GM20431 (cell line): ENCODE results near the gene DOC2A.

Source experiments
- in situ Hi-C: fragments of 300-500 bp; cut with MseI, MboI; formaldehyde crosslinking; loops from one replicate; pipeline ENCODE4 v1.15.0; 2020; ENCODE audit warnings: low sequenced_read_pairs; ENCODE audit not compliant: unreplicated experiment

Gene DOC2A

GRCh38 chr16:30028438-30029076 is 17.7 kb upstream of the DOC2A start:
- in situ Hi-C loops: no loop called here

DNA sequence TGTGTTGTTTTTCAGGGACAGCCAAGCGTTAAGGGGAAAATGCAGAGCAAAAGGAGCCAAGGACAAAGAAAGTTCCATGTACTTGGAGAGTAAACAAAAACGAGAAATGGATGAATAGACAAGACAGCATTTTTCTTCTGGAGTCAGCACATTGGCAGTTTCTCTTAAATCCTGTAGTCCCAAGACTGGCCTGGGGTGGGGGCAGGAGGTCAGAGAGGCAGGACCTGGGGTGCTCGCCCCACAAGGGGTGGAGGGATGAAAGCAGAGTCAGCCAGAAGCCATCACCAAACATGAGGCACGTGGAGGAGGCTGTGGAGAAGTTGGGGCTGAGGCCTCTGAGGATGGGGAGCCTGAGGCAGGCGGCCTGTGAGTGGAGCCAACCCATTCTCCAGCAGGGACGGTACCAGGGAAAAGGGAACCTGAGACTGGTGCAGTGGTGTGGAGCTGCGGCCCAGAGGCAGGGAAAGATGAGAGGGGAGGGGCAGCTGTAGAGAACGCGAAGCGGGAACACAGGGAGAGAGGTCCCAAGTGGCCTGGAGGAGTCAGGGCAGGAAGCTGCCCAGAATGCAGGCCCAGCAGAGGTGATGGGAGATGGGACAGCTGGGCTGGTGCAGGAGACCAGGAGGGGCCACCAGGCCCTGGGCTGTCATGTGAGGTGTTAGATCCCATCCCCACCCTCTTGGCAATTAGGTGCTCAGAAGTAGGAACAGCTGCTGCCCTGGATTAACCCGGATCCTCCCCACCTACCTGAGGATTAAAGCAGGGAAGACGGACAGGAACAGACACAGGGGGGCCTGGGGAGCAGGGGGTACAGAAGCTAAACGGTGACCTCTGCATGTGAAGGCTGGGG is 17.0 kb upstream of the DOC2A start:
- in situ Hi-C loops: no loop called here

- in situ Hi-C loops: no loop called here
Measured at GRCh38 chr16:30026449-30026848, 15.6 kb upstream of the DOC2A start.

- in situ Hi-C loops: no loop called here
Measured at GRCh38 chr16:30025574-30025973, 14.7 kb upstream of the DOC2A start.

DNA sequence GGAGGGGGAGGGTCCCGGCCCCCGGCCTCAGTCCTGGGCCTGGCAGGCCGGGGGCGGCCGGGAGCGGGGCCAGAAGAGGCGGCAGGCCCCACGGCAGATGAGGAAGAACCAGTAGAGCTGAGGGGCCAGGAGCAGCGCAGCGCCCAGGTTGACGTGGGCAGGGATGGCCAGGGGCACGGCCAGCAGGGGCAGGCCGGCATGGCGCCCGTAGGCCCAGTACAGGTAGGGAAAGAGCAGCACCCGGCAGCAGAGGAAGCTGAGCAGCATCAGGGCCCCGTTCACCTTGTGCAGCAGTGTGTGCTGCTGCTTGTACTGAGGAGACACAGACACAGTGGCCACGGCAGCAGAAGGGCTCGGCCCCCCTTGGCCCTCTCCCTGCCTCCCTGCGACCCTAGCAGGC is 14.3 kb upstream of the DOC2A start:
- in situ Hi-C loops: no loop called here

DNA sequence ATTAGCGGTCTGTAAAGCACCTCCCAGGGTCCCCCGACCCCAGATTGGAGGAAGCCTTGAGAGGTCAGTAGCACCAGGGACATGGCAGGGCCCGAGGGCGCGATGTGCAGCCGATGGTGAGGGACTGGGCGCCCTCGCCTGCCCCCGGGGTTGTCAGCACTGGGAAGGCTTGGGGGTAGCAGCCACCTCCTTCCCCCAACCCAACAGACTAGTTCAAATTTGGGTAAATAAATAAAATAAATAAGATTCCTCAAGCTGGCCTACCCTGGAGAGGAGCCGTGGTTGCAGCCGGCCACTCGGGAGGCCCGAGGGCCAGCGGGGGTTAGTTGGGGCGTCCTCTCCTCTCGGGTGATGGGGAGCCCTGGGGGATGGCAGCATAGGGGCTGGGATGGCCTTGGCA is 13.6 kb upstream of the DOC2A start:
- in situ Hi-C loops: loop anchor here (25.0 kb wide), 2 partner anchors 187 to 337 kb away; partner anchors contain the start of gene QPRT

DNA sequence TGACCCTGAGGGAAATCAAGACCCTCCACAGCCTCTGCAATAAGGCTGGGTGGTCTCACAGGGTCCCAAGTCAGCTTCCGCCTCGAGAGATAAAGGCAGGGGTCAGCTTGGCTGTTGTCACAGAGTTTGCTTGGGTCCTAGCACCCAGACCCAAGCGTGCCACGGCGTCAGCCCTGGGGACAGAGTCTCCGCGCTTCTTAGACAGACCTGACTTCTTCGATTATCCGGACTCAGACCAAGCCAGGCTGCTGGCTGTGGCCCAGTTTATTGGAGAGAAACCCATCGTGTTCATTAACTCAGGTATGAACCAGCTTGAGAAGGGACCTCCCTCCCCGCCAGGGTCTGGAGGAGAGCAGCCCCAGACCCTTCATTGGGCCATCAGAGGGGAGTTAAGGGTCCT is 12.8 kb upstream of the DOC2A start:
- in situ Hi-C loops: loop anchor here (25.0 kb wide), 2 partner anchors 186 to 336 kb away; partner anchors contain the start of gene QPRT

DNA sequence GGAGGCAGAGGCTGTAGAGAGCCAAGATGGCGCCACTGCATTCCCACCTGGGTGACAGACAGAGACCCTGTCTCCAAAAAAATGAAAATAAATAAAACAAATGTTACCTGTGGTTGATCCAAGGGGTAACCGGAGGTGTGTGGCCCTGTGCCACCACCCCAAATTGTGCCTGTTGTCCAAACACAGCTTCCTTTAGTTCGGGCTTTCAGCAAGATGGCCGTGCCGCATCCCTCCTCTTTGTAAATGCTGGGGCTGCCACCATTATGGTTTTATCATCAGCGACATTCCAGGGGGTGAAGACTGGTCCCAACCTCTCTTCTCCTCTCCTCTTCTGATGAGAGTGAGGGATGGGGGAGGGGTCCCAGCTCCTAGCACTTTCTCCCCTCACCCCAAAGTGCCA is 12.1 kb upstream of the DOC2A start, which contains the start of gene C16orf92:
C16orf92 (plus strand) TSS at position 312 of the 400 bp plus-strand sequence. CDS start 143 bp downstream, outside the sequence.
- in situ Hi-C loops: loop anchor here (25.0 kb wide), 2 partner anchors 186 to 336 kb away; partner anchors contain the start of gene QPRT

DNA sequence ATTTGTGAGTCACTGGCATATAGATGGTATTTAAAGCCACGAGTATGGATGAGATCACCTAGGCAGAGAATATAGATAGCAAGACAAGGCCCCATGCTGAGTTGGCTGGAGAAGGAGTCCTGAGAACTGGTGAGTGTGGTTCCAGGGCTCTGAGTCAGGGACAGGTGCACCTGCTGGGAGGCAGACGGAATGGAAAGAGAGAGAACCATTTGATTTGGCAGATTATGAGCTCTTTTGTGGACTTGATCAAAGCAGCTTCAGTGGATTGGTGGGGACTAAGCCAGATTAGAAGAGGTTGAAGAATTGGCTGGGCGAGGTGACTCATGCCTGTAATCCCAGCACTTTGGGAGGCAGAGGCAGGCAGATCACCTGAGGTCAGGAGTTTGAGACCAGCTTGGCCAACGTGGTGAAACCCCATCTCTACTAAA is 7.9 kb upstream of the DOC2A start:
- in situ Hi-C loops: loop anchor here (25.0 kb wide), 2 partner anchors 181 to 331 kb away; partner anchors contain the start of gene QPRT

DNA sequence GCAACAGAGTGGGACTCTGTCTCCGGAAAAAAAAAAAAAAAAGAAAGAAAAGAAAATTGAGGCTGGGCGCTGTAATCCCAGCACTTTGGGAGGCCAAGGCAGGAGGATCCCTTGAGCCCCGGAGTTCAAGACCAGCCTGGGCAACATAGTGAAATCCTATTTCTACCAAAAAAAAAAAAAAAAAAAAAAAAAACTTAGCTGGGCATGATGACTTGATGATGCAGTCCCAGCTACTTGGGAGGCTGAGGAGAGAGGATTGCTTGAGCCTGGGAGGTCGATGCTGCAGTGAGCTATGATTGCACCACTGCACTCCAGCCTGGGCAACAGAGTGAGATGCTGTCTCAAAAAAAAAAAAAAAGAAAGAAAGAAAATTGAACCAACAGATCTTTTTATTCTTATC is 7.1 kb upstream of the DOC2A start:
- in situ Hi-C loops: loop anchor here (25.0 kb wide), 2 partner anchors 181 to 331 kb away; partner anchors contain the start of gene QPRT

DNA sequence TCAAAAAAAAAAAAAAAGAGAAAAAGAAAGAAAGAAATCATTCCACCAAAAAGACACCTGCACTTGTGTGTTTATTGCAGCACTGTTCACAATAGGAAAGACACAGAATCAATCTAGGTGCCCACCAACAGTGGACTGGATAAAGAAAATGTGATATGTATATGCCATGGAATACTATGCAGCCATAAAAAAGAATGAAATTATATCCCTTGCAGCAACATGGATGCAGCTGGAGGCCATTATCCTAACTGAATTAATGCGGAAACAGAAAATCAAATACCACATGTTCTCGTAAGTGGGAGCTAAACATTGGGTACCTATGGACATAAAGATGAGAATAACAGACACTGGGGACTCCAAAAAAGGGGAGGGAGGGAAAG is 6.4 kb upstream of the DOC2A start:
- in situ Hi-C loops: loop anchor here (25.0 kb wide), 2 partner anchors 180 to 330 kb away; partner anchors contain the start of gene QPRT

GRCh38 chr16:30016555-30017276 is 5.9 kb upstream of the DOC2A start:
- in situ Hi-C loops: loop anchor here (25.0 kb wide), 2 partner anchors 179 to 329 kb away; partner anchors contain the start of gene QPRT

GRCh38 chr16:30015450-30015849 is 4.6 kb upstream of the DOC2A start:
- in situ Hi-C loops: loop anchor here (25.0 kb wide), 2 partner anchors 178 to 328 kb away; partner anchors contain the start of gene QPRT

DNA sequence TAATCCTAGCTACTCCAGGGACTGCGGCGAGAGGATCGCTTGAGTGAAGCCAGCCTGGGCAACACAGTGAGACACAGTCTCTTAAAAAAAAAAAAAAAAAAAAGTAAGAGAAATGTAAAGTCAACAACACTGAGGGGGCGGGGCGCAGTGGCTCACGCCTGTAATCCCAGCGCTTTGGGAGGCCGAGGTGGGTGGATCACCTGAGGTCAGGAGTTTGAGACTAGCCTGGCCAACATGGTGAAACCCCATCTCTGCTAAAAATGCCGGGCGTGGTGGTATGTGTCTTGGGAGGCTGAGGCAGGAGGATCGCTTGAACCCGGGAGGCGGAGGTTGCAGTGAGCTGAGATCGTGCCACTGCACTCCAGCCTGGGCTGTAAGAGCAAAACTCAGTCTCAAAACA is 1.8 kb upstream of the DOC2A start:
- in situ Hi-C loops: loop anchor here (25.0 kb wide), 2 partner anchors 175 to 325 kb away; partner anchors contain the start of gene QPRT

DNA sequence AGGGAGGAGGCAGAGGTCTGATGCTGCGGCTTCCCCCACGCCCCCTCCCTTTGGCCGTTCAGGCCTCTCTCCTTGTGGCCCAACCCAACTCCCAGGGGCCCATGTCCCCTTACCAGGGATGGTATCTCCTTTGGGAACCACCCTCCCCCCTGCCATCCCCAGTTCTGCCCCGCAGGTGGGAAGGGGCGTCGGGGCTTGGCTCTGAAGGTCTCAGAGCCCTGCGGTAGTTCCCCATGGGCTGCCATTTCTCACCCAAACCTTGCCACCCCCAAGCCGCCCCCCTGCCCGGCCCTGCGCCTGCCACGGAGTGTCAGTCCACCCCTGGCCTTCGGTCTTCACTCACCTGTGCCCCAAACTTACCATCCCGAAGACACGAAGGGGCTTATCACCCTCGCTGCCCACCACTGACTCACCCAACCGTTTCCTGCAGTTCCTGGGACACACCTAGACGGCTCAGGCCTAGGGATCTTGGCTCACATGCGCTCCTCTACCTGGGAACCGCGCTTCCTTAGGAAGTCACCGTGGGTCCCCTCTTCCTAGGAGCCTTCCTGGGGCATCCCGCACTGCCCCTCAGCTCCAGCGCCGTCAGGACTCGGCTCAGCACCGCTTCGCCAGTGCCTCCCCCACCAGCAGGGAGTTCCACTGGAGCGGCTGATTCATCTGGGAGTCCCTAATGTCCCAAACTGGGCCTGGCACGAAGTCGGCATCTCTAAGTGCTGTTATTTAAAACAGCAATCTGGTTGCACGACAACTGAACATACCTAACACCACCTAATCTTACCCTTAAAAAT is 1.1 kb upstream of the DOC2A start:
- in situ Hi-C loops: loop anchor here (25.0 kb wide), 2 partner anchors 175 to 325 kb away; partner anchors contain the start of gene QPRT

- in situ Hi-C loops: loop anchor here (25.0 kb wide), 2 partner anchors 173 to 323 kb away; partner anchors contain the start of gene QPRT
Measured at GRCh38 chr16:30009990-30010843, 610 bp downstream of the DOC2A start.

- in situ Hi-C loops: loop anchor here (25.0 kb wide), 2 partner anchors 172 to 322 kb away; partner anchors contain the start of gene QPRT
Measured at GRCh38 chr16:30009085-30009862, 1.6 kb downstream of the DOC2A start.
